ENCODE measurements around the gene PTER. TPM values are rescaled to one million over a fixed set of nuclear protein-coding genes. Genes with fewer than 3 reads are reported as not detected.

PTER gene
- total RNA-seq, 4 donors from 2014 or later = 8.9 to 17.1 (median 14.5) TPM

- H3K36me3 ChIP-seq = no peaks in the 10 kb centered on the region
- DNase-seq (ENCODE audit: low spot score in 2 of 2) = no peak
- TF ChIP-seq CTCF (IDR thresholded peaks at IDR 0.05) (no peak), POLR2AphosphoS5 (IDR thresholded peaks at IDR 0.05) (no peak), POLR2A (IDR thresholded peaks at IDR 0.05) (no peak), EP300 (IDR thresholded peaks at IDR 0.05) (no peak)
- H3K27ac ChIP-seq = no peak overlapping the region
- no peaks in the 10 kb centered on the region for H3K4me1 ChIP-seq
- H3K4me3 ChIP-seq = no peak overlapping the region
- no peaks in the 10 kb centered on the region for H3K9me3 ChIP-seq
- 92% methylated on average over 3 of the region's 3 CpGs for WGBS
- H3K27me3 ChIP-seq = no peaks in the 10 kb centered on the region
These were observed 36.0 kb downstream of the PTER start for GRCh38 chr10:16472828-16473227.

- Histone ChIP-seq H3K27ac (no peak overlapping the region), H3K4me1 (no peaks in the 10 kb centered on the region), H3K36me3 (no peaks in the 10 kb centered on the region), H3K4me3 (no peak overlapping the region), H3K9me3 (no peaks in the 10 kb centered on the region), H3K27me3 (no peaks in the 10 kb centered on the region)
- WGBS = 70% methylated on average over 1 of the region's 1 CpG
- TF ChIP-seq CTCF (IDR thresholded peaks at IDR 0.05) (no peak), POLR2AphosphoS5 (IDR thresholded peaks at IDR 0.05) (no peak), POLR2A (IDR thresholded peaks at IDR 0.05) (no peak), EP300 (IDR thresholded peaks at IDR 0.05) (no peak)
- DNase-seq (ENCODE audit: low spot score in 2 of 2) = no peak
These were observed 40.9 kb downstream of the PTER start for GRCh38 chr10:16477757-16478156.

GRCh38 chr10:16478801-16479200, 42.0 kb downstream of the PTER start:
- Histone ChIP-seq H3K36me3 (no peaks in the 10 kb centered on the region), H3K4me1 (no peaks in the 10 kb centered on the region), H3K9me3 (no peaks in the 10 kb centered on the region), H3K4me3 (no peak overlapping the region), H3K27me3 (no peaks in the 10 kb centered on the region), H3K27ac (no peak overlapping the region)
- no peak for DNase-seq (ENCODE audit: low spot score in 2 of 2)
- no peak for TF ChIP-seq CTCF (IDR thresholded peaks at IDR 0.05)
- TF ChIP-seq POLR2AphosphoS5 (IDR thresholded peaks at IDR 0.05) = no peak
- no peak for TF ChIP-seq EP300 (IDR thresholded peaks at IDR 0.05)
- TF ChIP-seq POLR2A (IDR thresholded peaks at IDR 0.05) = no peak
- 95% methylated on average over 4 of the region's 4 CpGs for WGBS

- H3K4me3 ChIP-seq = no peak overlapping the region
- no peaks in the 10 kb centered on the region for H3K4me1 ChIP-seq
- H3K36me3 ChIP-seq = peaks cover 1% of the 10 kb centered on the region
- no peaks in the 10 kb centered on the region for H3K27me3 ChIP-seq
- no peak for DNase-seq (ENCODE audit: low spot score in 2 of 2)
- no peaks in the 10 kb centered on the region for H3K9me3 ChIP-seq
- H3K27ac ChIP-seq = no peak overlapping the region
- TF ChIP-seq CTCF (IDR thresholded peaks at IDR 0.05) = no peak
- TF ChIP-seq POLR2A (IDR thresholded peaks at IDR 0.05) = no peak
- TF ChIP-seq POLR2AphosphoS5 (IDR thresholded peaks at IDR 0.05) = no peak
- no peak for TF ChIP-seq EP300 (IDR thresholded peaks at IDR 0.05)
- WGBS = 60% methylated on average over 5 of the region's 5 CpGs
These were observed 44.4 kb downstream of the PTER start for GRCh38 chr10:16481052-16481728.

- no peak overlapping the region for H3K4me3 ChIP-seq
- no peaks in the 10 kb centered on the region for H3K4me1 ChIP-seq
- H3K27me3 ChIP-seq = no peaks in the 10 kb centered on the region
- peaks cover 13% of the 10 kb centered on the region for H3K36me3 ChIP-seq
- DNase-seq (ENCODE audit: low spot score in 2 of 2) = no peak
- H3K27ac ChIP-seq = no peak overlapping the region
- 94% methylated on average over 11 of the region's 11 CpGs for WGBS
- TF ChIP-seq EP300 (IDR thresholded peaks at IDR 0.05) (no peak), POLR2A (IDR thresholded peaks at IDR 0.05) (no peak), CTCF (IDR thresholded peaks at IDR 0.05) (no peak), POLR2AphosphoS5 (IDR thresholded peaks at IDR 0.05) (no peak)
- no peaks in the 10 kb centered on the region for H3K9me3 ChIP-seq
These were observed 46.6 kb downstream of the PTER start for GRCh38 chr10:16483241-16483917.
